Erythroblast (primary cell): Measurements from ENCODE around the gene GALNT5.

Experiments
- GATA1 ChIP-seq: IDR thresholded peaks from 2 replicates; pipeline ENCODE4 v1.6.1; 2011; ENCODE audit warnings: low read depth, mild to moderate bottlenecking, control low read depth, low read length, moderate library complexity
- POLR2A ChIP-seq: IDR thresholded peaks from 2 replicates; pipeline ENCODE4 v1.6.1; 2011; ENCODE audit warnings: mild to moderate bottlenecking, low read length

- TF ChIP-seq POLR2A (no peak), GATA1 (no peak)
Measured at GRCh38 chr2:157363612-157364101, 106.2 kb downstream of the GALNT5 start.
